ENCODE measurements around the gene PLAAT5.
"Not testable (repeated sequence)": the region's sequence is repeated elsewhere in the genome, so short reads cannot be mapped to it uniquely, and the experiment has no call there.

The PLAAT5 gene

GRCh38 chr11:63480039-63480438 lies 10.9 kb downstream of the PLAAT5 start:
- DNase-seq (ENCODE audit: low spot score) = peak; percentile 21

- DNase-seq (ENCODE audit: low spot score) = peak; percentile 93
Observed at GRCh38 chr11:63478896-63479295, 12.1 kb downstream of the PLAAT5 start.

- DNase-seq (ENCODE audit: low spot score) = no peak
Observed at GRCh38 chr11:63476618-63477017, 14.3 kb downstream of the PLAAT5 start.

GRCh38 chr11:63472372-63472771 lies 18.6 kb downstream of the PLAAT5 start:
- DNase-seq (ENCODE audit: low spot score) = no peak

- DNase-seq (ENCODE audit: low spot score) = no peak
Observed at GRCh38 chr11:63470311-63470710, 20.7 kb downstream of the PLAAT5 start.

GRCh38 chr11:63462137-63462536 lies 28.8 kb downstream of the PLAAT5 start:
- peak; percentile 37 for DNase-seq (ENCODE audit: low spot score)

- DNase-seq (ENCODE audit: low spot score) = no peak
Observed at GRCh38 chr11:63459586-63459985, 31.4 kb downstream of the PLAAT5 start.

- no peak for DNase-seq (ENCODE audit: low spot score)
Observed at GRCh38 chr11:63448646-63449045, 42.3 kb downstream of the PLAAT5 start.

GRCh38 chr11:63445720-63446119 lies 45.2 kb downstream of the PLAAT5 start:
- no peak for DNase-seq (ENCODE audit: low spot score)

GRCh38 chr11:63445118-63445517 lies 45.8 kb downstream of the PLAAT5 start:
- DNase-seq (ENCODE audit: low spot score) = no peak

- no peak for DNase-seq (ENCODE audit: low spot score)
Observed at GRCh38 chr11:63444160-63444559, 46.8 kb downstream of the PLAAT5 start.

GRCh38 chr11:63443714-63444113 lies 47.3 kb downstream of the PLAAT5 start:
- DNase-seq (ENCODE audit: low spot score) = no peak

- not testable (repeated sequence) for DNase-seq (ENCODE audit: low spot score)
Observed at GRCh38 chr11:63435831-63436230, 55.1 kb downstream of the PLAAT5 start.

- DNase-seq (ENCODE audit: low spot score) = not testable (repeated sequence)
Observed at GRCh38 chr11:63435351-63435750, 55.6 kb downstream of the PLAAT5 start.

- not testable (repeated sequence) for DNase-seq (ENCODE audit: low spot score)
Observed at GRCh38 chr11:63430731-63431130, 60.2 kb downstream of the PLAAT5 start.

GRCh38 chr11:63427971-63428508 lies 62.9 kb downstream of the PLAAT5 start:
- DNase-seq (ENCODE audit: low spot score) = no peak

GRCh38 chr11:63417174-63417852 lies 73.7 kb downstream of the PLAAT5 start:
- DNase-seq (ENCODE audit: low spot score) = no peak

Measured in pons (tissue), 1 donor.